NT2/D1 (cell line): ENCODE results near the gene AJM1.

Experiments used
- SUZ12 ChIP-seq: IDR thresholded peaks from 2 replicates; pipeline ENCODE4 v1.6.1; 2011; ENCODE audit not compliant: insufficient read length, insufficient read depth; ENCODE audit errors: extremely low read depth
- YY1 ChIP-seq: IDR thresholded peaks from 2 replicates; pipeline ENCODE4 v1.6.1; 2011; ENCODE audit not compliant: insufficient read length, insufficient read depth
- ZNF274 ChIP-seq: IDR thresholded peaks from 2 replicates; pipeline ENCODE4 v1.6.1; 2011; ENCODE audit warnings: mild to moderate bottlenecking, low read depth, low read length

DNA sequence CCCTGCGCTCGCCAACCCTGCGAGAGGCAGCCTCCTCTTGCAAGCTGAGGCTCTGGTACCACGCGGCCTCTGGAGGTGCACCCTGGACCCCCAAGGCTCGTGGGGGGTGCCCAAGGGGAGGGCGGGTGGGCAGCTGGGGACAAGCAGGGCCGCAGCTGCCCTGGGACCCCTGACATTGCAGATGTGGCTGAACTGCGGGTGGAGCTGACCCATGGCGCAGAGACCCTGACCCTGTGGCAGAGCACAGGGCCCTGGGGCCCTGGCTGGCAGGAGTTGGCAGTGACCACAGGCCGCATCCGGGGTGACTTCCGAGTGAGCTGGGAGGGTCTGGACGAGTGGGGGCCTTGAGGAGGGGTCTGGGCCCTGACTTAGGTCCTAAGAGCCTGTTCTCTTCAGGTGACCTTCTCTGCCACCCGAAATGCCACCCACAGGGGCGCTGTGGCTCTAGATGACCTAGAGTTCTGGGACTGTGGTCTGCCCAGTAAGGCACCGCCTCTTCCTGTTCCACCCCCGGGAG, 11.4 kb downstream of the AJM1 start:
- TF ChIP-seq ZNF274, result no peak
- TF ChIP-seq SUZ12, result no peak
- TF ChIP-seq YY1, result no peak
